ENCODE results near the gene PHACTR3. TPM values are rescaled to one million over a fixed set of nuclear protein-coding genes. Genes with fewer than 3 reads are reported as not detected.

PHACTR3 gene
- total RNA-seq, 1 donor from 2014 or later, result 1.6 TPM

GRCh38 chr20:59825944-59826759 is 221.8 kb downstream of the PHACTR3 start:
- no peak for DNase-seq (ENCODE audit: low read depth in 2 of 2)

GRCh38 chr20:59827138-59828056 is 223.1 kb downstream of the PHACTR3 start:
- DNase-seq (ENCODE audit: low read depth in 2 of 2), result no peak

GRCh38 chr20:59828125-59829053 is 224.0 kb downstream of the PHACTR3 start:
- DNase-seq (ENCODE audit: low read depth in 2 of 2), result no peak

DNA sequence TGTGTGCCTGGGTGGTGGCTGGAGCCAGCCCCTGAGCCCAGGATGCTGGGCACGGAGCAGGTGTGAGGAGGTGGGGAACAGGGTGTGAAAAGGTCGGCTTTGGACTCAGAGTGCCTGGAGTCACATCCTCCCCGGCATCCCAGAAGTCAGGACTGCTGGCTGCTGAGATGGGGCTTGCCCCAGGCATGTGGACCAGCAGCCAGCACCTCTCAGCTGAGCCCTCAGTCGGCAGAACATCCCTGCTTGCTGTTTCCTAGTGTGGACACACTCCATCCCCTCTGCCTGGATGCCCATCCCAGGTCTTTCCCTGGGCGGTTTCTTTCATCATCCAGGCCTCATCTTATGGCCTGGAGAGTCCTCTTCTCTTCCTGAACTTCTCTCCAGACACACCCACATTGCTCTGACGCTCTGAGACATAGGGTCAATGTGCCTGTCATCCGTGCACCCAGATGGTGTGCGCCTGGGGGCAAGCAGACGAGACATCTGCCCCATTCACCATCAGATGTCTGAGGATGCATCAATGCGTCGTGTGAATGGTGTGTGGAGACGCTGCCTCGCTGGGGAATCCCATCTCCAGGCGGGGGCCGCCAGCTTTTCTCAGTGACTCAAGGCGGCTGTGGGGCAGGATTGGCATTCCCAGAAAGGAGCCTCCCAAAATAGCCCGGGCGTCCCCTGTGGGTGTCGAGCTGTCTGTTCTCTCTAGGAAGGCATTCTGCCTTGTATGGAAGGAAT is 224.9 kb downstream of the PHACTR3 start:
- no peak for DNase-seq (ENCODE audit: low read depth in 2 of 2)

DNA sequence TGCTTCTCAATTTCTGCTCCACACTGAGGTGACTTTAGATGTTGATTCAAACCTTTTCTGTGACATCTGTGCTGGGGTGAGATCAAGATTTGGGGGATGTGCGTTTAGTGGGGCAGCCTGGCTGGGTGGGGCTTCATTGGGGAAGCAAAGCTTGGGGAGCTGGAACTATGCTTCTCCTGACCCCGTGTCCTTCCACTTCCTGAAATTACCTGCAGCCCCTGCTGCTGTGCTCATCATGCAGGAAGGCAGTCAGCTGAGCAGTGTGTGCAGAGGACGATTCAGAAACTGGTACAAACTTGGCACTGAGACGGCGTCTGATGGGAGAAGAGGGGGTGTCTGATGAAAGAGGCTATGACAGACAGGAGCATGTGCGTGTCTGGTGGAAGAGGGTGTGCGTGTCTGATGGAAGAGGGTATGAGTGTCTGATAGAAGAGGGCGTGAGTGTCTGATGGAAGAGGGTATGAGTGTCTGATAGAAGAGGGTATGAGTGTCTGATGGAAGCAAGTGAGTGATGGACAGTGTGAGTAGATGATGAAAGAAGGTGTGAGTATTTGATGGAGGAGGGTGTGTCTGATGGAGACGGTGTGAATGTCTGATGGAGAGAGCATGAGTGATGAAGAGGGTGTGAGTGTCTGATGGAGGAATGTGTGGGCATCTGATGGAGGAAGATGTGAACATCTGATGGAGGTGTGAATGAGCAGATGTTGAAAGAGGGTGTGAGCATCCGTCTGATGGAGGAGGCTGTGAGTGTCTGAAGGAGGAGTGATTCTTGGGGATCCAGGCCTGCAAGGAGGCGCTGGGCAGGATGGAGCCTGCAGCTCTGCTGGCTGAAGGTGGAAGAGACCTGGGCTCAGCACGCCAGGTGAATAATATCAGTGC is 225.7 kb downstream of the PHACTR3 start:
- DNase-seq (ENCODE audit: low read depth in 2 of 2), result no peak

GRCh38 chr20:59830665-59831023 is 226.3 kb downstream of the PHACTR3 start:
- DNase-seq (ENCODE audit: low read depth in 2 of 2), result no peak

DNA sequence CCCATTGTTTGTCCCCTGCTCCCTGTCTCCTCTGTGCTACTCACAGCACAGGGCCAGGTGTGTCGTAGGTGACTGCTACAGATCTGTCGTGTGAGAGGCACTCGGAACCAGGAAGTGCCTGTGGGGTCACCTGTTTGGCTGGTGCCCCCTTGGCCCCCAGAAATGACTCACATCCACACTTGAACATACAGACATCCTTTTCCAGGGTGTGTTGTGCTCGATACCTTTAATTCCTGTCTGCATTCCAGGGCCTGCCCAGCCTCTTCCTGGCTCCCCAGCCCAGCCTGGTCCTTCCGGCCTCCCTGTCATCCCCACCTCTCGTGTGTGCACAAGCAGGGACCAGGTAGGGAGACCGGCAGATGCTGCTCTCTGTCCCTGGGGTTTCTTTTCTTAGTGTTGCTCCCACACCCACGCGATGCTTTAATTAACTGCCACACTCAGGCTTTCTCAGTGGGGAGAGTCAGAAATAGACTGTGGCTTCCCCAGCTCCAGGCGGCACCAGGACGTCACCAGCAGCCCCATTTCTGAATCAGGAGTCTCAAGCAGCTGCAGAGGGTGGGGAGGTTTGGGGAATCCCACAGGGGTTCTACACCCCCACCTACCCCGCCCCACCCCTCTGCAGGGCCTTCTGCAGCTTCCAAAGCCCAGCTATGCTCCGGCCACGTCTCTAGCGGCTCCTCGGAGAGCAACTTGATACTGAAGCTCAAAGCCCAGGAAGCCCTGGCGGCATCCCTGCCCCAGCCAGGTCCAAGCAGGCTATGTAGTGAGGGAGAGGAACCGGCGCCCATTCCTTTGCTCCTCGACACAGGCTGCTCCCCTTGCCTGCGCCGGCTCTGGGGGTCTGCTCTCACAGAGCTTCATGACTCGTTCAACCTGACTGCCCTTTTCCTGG is 226.9 kb downstream of the PHACTR3 start:
- peak in 1 of 2 donors; percentile 81 for DNase-seq (ENCODE audit: low read depth in 2 of 2)

GRCh38 chr20:59831916-59832270 is 227.6 kb downstream of the PHACTR3 start:
- no peak for DNase-seq (ENCODE audit: low read depth in 2 of 2)

DNA sequence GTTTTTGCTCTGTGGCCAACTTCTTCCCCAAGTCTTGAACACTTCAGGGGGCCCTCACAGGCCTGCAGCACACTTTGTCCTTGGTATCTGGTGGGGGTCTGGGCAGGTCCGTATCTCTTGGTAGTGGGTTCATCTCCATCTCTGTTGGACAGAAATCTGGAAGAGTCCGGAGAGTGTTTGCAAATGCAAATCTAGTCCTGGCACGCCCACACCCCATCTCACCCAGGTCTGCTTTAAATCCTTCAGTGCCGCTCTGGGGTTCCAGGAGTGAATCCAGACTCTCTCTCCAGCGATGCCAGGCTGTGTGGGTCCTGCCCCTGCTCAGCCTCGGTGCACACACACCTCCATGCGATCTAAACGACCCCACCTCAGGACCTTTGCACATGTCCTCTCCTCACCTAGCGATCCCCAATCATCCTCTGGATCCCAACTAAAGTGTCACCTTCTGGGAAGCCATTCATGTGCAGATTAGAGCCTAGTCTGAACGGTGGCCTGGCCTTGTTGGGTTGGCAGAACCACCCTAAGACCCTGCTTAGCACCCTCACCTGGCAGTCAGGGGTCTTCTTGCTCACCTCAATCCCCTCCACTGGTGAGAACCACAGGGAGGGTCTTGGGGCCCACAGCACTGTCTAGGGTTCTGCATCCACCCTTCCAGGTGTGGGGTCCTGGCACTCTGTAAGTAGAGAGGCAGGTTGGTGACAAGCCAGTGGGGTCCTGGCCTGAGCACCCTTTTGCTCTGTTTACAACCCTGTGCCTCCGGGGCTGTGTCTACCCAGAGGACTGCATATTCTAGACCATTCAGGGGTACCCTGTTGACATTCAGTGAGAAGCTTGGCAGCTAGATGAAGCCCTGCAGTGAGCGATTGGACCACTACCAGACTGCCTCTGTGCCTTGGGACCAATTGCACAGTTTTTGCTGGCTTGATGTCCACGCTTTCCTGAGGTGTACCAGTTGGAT is 228.3 kb downstream of the PHACTR3 start:
- DNase-seq (ENCODE audit: low read depth in 2 of 2), result no peak

- DNase-seq (ENCODE audit: low read depth in 2 of 2), result no peak
These were observed 230.7 kb downstream of the PHACTR3 start for GRCh38 chr20:59835057-59835447.

- peak in 1 of 2 donors; percentile 47 for DNase-seq (ENCODE audit: low read depth in 2 of 2)
These were observed 231.4 kb downstream of the PHACTR3 start for GRCh38 chr20:59835448-59836395.

DNA sequence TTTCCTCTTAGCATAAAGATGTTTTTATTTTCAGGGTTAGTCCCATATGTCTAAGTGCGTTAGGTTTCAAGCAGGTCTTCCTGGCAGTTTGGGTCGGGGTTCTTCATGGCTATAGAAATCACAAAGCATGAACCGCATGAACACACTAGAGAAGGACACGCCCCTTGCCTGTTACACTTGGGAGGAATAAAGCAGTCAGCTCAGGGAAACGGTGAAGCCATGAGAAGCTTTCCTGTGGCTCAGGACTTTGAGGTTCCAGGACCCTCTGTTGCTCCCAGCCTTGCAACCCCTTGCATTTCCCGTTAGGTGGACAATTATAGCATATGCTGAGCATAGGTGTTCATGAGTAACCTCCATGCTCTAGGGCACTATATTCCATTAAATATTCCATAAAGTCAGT is 232.4 kb downstream of the PHACTR3 start:
- DNase-seq (ENCODE audit: low read depth in 2 of 2), result no peak

DNA sequence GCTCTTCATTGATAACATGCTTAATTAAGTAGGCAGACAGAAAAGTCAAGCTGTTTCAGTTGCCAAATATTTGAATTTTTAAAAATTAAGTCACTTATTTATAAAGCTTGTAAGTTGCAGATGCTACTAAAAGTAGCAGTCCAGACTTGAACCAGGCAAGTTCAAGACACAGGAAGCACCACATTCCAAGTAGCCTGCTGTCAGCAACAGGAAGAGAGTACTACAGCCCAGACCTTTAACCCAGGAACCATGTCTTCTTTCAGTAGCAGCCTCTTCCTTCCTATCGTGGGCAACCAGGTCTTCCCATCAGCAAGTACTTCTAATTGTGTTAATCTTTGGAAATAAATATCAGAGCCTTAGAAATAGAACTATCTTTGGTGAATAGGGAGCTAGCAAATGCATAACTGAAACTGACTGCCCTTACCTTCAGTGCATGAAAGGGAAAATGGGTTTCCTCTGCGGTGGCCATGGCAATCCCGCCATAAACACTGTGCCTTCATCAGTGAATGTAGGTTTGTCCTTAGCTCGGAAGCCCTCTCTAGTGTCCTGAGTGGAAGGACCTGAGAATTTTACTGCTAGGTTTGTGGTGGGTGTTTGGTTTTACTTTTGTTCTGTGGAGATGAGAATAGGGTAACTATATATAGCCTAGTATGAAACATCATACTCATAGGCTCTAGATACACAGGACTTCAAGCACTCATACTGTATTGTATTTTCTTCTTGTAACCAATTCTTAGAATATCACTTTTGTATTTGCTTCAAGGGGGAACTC is 233.5 kb downstream of the PHACTR3 start:
- no peak for DNase-seq (ENCODE audit: low read depth in 2 of 2)

DNA sequence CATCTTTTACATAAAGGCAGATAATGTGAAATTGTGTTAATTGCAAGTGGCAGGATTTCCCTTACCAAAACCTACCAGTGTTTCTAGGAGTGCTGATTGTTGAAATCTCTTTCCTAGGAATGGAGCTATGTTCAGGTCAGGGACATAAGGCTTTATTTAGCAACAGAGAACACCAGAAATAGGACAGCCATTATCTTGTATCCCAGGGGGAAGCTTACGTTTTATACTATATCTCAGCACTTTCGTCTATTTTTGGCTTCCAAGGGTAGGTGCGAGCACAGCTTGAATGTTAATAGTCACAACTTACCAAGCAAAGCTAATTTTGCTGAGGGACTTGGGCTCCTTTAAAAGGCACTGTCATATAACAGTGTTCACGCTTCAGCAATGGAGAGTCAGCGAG is 235.1 kb downstream of the PHACTR3 start:
- DNase-seq (ENCODE audit: low read depth in 2 of 2), result no peak

GRCh38 chr20:59845472-59845871 is 241.1 kb downstream of the PHACTR3 start:
- DNase-seq (ENCODE audit: low read depth in 2 of 2), result no peak

- DNase-seq (ENCODE audit: low read depth in 2 of 2), result no peak
These were observed 243.8 kb downstream of the PHACTR3 start for GRCh38 chr20:59848182-59848581.
